Measurements from ENCODE around the gene NAP1L5.

NAP1L5 gene

DNA sequence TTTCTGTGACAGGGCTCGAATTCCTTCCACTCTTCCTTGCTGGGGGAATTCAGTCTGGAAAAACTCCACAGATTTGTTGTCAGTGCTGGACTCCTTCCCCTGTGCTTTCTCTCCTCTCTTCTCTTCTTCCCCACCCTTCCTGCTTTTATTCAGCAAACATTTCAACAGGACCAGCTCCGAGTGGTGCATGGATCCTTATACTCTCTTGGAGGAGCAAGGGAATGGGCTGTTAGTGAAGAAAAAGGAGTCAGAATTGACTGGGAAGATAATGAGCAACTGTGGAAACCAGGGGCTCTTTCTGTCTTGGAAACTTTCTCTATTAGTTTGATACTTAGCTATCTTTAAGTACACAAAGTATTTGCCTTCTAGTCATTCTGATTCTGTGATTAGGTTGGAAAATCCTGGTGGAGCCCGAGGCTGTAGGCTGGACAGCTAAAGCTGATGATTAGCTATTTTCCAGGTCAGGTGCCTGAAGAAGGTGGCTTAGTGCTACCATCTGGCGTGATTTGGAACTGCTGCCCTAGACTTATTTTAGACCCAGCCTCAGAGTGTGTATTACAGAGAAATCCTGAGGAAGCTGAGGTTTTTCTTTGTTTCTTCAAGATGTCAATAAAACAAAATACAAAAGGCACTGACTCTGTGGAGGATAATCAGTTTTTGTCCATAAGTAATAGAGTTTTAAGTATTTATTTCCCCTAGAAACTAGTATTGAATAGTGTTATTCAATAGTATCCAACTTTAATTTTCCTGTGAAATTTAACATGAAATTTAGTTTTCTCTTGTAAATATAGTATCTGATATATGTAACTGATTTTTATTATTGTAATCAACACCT is 38.4 kb downstream of the NAP1L5 start:
- DNase-seq = no peak

GRCh38 chr4:88655226-88655625 is 42.4 kb downstream of the NAP1L5 start:
- DNase-seq = no peak

- no peak for DNase-seq
Measured at GRCh38 chr4:88653371-88653946, 44.2 kb downstream of the NAP1L5 start.

DNA sequence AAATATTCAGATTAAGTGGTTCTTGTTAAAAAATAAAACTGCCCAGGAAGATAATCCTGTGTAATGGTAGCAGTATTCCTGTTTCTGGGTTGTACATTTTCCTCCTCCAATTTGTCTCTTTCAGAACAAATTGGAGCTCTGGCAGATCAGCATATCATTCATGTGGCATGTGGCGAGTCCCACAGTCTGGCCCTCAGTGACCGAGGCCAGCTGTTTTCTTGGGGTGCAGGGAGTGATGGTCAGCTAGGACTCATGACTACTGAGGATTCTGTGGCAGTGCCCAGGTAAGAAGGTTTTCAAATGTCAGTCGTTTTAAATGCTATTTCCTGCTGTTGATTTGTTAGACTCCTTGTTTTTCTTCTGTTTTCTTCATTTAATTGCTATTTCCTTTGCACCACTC is 47.9 kb downstream of the NAP1L5 start:
- no peak for DNase-seq

DNA sequence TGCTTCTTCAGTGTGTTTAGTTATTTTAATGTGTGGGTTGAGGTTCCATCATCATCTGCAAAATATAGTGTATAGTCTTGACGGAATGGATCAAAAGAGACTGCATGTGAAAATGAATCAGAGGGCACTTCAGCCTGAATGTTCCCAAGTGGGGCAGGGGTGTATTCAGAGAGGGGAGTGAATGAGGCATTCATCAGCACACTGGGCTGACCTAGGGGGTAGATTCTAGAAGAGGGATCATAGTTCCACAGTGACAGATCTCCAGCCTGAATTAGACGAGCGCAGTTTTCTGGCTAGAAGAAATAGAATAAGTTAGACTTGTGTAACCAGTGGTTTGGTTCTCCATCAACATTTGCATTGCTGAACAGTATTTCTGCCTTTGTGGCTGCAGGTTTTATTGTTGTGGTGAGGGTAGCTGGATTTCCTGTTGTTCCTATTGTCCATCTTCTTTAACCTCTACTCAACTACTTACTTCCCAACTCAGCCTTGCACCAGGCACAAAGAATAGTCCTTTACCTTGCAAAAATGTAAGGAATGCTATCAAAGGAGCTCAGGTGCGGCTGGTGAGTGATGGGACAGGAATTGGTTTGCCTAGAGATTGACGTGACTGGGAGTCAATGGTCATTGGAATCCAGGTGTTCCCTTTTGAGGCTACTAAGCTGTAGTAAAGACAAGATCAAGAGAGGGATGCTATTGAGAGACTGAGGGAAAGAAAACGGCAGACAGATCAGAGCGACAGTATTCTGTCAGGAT is 50.9 kb downstream of the NAP1L5 start:
- DNase-seq = no peak

DNA sequence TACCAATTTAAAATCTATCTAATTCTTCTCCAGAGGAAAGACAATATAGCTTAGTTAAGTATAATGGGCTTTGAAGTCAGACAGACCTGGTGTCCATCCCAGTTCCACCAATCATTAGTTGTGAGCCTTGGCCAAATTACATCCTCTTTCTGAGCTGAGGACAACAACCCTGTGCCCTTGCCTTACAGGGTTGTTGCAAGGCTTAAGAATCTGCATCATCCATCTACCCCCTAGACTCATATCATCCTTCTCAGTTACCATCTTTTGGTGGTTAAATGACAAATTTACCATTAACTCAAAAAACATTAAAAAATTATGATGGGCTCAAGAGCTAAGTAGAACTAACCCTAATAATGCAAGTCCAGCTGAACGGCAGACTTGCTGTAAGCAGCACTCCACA is 51.6 kb downstream of the NAP1L5 start:
- DNase-seq = no peak
